ENCODE data around the gene CCM2L.

CCM2L gene

GRCh38 chr20:32010101-32010500 lies at the start of gene CCM2L:
TSS of gene CCM2L (plus strand) at chr20:32010438. CDS start at chr20:32010455, 17 bp downstream.
- no peak for DNase-seq

- no peak for DNase-seq
These were observed 47.5 kb upstream of the CCM2L start for GRCh38 chr20:31962761-31963160.

- DNase-seq = no peak
These were observed 46.3 kb upstream of the CCM2L start for GRCh38 chr20:31963889-31964288.

GRCh38 chr20:31966991-31967655 lies 43.1 kb upstream of the CCM2L start:
- DNase-seq = no peak

GRCh38 chr20:31967830-31968249 lies 42.4 kb upstream of the CCM2L start, which contains the start of gene XKR7:
TSS of gene XKR7 (plus strand) at chr20:31968151. CDS start at chr20:31968176, 25 bp downstream.
- peak in 1 of 2 experiments; percentile 58 for DNase-seq

- peak in 1 of 2 experiments; percentile 5 for DNase-seq
These were observed 41.7 kb upstream of the CCM2L start for GRCh38 chr20:31968291-31969126.

GRCh38 chr20:31969991-31970390 lies 40.2 kb upstream of the CCM2L start:
- DNase-seq = no peak

GRCh38 chr20:31972471-31973021 lies 37.7 kb upstream of the CCM2L start:
- DNase-seq = no peak

GRCh38 chr20:31974296-31974695 lies 35.9 kb upstream of the CCM2L start:
- DNase-seq = no peak

- DNase-seq = no peak
These were observed 35.2 kb upstream of the CCM2L start for GRCh38 chr20:31974951-31975487.

GRCh38 chr20:31975874-31976273 lies 34.4 kb upstream of the CCM2L start:
- DNase-seq = no peak

- no peak for DNase-seq
These were observed 33.2 kb upstream of the CCM2L start for GRCh38 chr20:31977080-31977479.

GRCh38 chr20:31979713-31980426 lies 30.4 kb upstream of the CCM2L start:
- DNase-seq = no peak

GRCh38 chr20:31981784-31982183 lies 28.5 kb upstream of the CCM2L start:
- DNase-seq = no peak

GRCh38 chr20:31984981-31985471 lies 25.2 kb upstream of the CCM2L start:
- DNase-seq = no peak

- no peak for DNase-seq
These were observed 22.5 kb upstream of the CCM2L start for GRCh38 chr20:31987744-31988143.

- no peak for DNase-seq
These were observed 21.7 kb upstream of the CCM2L start for GRCh38 chr20:31988430-31989015.

- DNase-seq = no peak
These were observed 21.1 kb upstream of the CCM2L start for GRCh38 chr20:31989030-31989645.

GRCh38 chr20:31990641-31991338 lies 19.4 kb upstream of the CCM2L start:
- DNase-seq = no peak

- DNase-seq = no peak
These were observed 18.9 kb upstream of the CCM2L start for GRCh38 chr20:31991339-31991705.

GRCh38 chr20:31992086-31992485 lies 18.2 kb upstream of the CCM2L start:
- DNase-seq = no peak
